ENCODE data around the gene NAA25.
A peak's percentile ranks its signal among the peaks of the same experiment; 100 is the strongest.

NAA25 gene

GRCh38 chr12:112108202-112109079, at the start of gene NAA25:
Gene NAA25, minus strand, starts transcription at chr12:112108783. Its CDS starts 10 bp downstream, at chr12:112108773.
- peak; percentile 50 for DNase-seq

- no peak for DNase-seq
Observed at GRCh38 chr12:112153893-112154219, 45.3 kb upstream of the NAA25 start.

- DNase-seq: no peak
Observed at GRCh38 chr12:112153181-112153892, 44.8 kb upstream of the NAA25 start.

- no peak for DNase-seq
Observed at GRCh38 chr12:112151766-112152541, 43.4 kb upstream of the NAA25 start.

- no peak for DNase-seq
Observed at GRCh38 chr12:112149596-112149995, 41.0 kb upstream of the NAA25 start.

- DNase-seq: no peak
Observed at GRCh38 chr12:112148031-112148513, 39.5 kb upstream of the NAA25 start.

GRCh38 chr12:112146123-112146522, 37.5 kb upstream of the NAA25 start:
- DNase-seq: no peak

GRCh38 chr12:112140728-112141127, 32.1 kb upstream of the NAA25 start:
- DNase-seq: no peak

- DNase-seq: no peak
Observed at GRCh38 chr12:112134731-112135130, 26.1 kb upstream of the NAA25 start.

- no peak for DNase-seq
Observed at GRCh38 chr12:112133418-112133817, 24.8 kb upstream of the NAA25 start.

- no peak for DNase-seq
Observed at GRCh38 chr12:112131686-112132085, 23.1 kb upstream of the NAA25 start.

GRCh38 chr12:112130441-112130998, 21.9 kb upstream of the NAA25 start:
- no peak for DNase-seq

- DNase-seq: no peak
Observed at GRCh38 chr12:112126911-112127310, 18.3 kb upstream of the NAA25 start.

- no peak for DNase-seq
Observed at GRCh38 chr12:112126000-112126438, 17.4 kb upstream of the NAA25 start.

GRCh38 chr12:112125250-112125999, 16.8 kb upstream of the NAA25 start, which contains the start of gene TRAFD1:
Gene TRAFD1, plus strand, starts transcription at chr12:112125560. Its CDS starts 4,963 bp downstream, at chr12:112130523.
- peak; percentile 86 for DNase-seq

- DNase-seq: no peak
Observed at GRCh38 chr12:112124918-112125249, 16.3 kb upstream of the NAA25 start.

GRCh38 chr12:112122823-112123690, 14.5 kb upstream of the NAA25 start:
- DNase-seq: no peak

- DNase-seq: no peak
Observed at GRCh38 chr12:112121780-112122565, 13.4 kb upstream of the NAA25 start.

GRCh38 chr12:112117685-112118084, 9.1 kb upstream of the NAA25 start:
- DNase-seq: no peak

Data from NCI-H1048 (cell line).